Transverse colon (tissue), 3 donors: ENCODE results near the gene QRFP.
"Not testable (repeated sequence)": the region's sequence is repeated elsewhere in the genome, so short reads cannot be mapped to it uniquely, and the experiment has no call there.

Experiments
- POLR2A ChIP-seq: fragments of 450-650 bp; IDR thresholded peaks from one replicate; pipeline ENCODE4 v1.6.1; 2016; ENCODE audit warnings: antibody characterized with exemption, mild to moderate bottlenecking, moderate library complexity
- TF ChIP-seq, protein P1 (sequence below), 5 experiments: fragments of 200-600 bp in 3 of 5; fragments of 450-650 bp in 2 of 5; sonication (generic) in 3 of 5; IDR thresholded peaks; 1 replicate in 2 of 5; 2 replicates in 3 of 5; pipeline ENCODE4 v1.5.1; 2016 to 2017; ENCODE audit warnings: antibody characterized with exemption in 5 of 5, inconsistent platforms in 3 of 5, mild to moderate bottlenecking in 2 of 5, moderate library complexity in 1 of 5

DNA sequence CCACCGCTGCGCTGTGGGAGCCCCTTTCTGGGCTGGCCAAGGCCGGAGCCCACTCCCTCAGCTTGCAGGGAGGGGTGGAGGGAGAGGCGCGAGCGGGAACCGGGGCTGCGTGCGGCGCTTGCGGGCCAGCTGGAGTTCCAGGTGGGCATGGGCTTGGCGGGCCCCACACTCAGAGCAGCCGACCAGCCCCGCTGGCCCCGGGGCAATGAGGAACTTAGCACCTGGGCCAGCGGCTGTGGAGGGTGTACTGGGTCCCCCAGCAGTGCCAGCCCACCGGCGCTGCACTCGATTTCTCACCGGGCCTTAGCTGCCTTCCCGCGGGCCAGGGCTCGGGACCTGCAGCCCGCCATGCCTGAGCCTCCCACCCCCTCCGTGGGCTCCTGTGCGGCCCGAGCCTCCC lies 13.4 kb upstream of the QRFP start:
- not testable (repeated sequence) for TF ChIP-seq POLR2A
- TF ChIP-seq, protein P1, sequence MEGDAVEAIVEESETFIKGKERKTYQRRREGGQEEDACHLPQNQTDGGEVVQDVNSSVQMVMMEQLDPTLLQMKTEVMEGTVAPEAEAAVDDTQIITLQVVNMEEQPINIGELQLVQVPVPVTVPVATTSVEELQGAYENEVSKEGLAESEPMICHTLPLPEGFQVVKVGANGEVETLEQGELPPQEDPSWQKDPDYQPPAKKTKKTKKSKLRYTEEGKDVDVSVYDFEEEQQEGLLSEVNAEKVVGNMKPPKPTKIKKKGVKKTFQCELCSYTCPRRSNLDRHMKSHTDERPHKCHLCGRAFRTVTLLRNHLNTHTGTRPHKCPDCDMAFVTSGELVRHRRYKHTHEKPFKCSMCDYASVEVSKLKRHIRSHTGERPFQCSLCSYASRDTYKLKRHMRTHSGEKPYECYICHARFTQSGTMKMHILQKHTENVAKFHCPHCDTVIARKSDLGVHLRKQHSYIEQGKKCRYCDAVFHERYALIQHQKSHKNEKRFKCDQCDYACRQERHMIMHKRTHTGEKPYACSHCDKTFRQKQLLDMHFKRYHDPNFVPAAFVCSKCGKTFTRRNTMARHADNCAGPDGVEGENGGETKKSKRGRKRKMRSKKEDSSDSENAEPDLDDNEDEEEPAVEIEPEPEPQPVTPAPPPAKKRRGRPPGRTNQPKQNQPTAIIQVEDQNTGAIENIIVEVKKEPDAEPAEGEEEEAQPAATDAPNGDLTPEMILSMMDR (IDR thresholded peaks at IDR 0.05): not testable (repeated sequence)
